Osteocyte (in vitro differentiated cells): ENCODE data around the gene CLEC2D. TPM values are rescaled to one million over a fixed set of nuclear protein-coding genes. Genes with fewer than 3 reads are reported as not detected.
"Not testable (repeated sequence)": the region's sequence is repeated elsewhere in the genome, so short reads cannot be mapped to it uniquely, and the experiment has no call there.

ENCODE experiments used
- DNase-seq: peaks from one replicate; pipeline ENCODE4 v3.0.0; 2021; ENCODE audit warnings: mixed read lengths; ENCODE audit not compliant: unreplicated experiment; ENCODE audit errors: extremely low spot score
- H3K27ac Mint-ChIP-seq: one replicate; pipeline ENCODE4 v1.8.0; 2021; ENCODE audit warnings: mild to moderate bottlenecking, mixed read lengths; ENCODE audit not compliant: unreplicated experiment
- H3K27me3 Mint-ChIP-seq: one replicate; pipeline ENCODE4 v1.8.0; 2021; ENCODE audit warnings: mixed read lengths; ENCODE audit not compliant: unreplicated experiment
- H3K36me3 Mint-ChIP-seq: one replicate; pipeline ENCODE4 v1.8.0; 2021; ENCODE audit warnings: mixed read lengths; ENCODE audit not compliant: unreplicated experiment
- H3K4me1 Mint-ChIP-seq: one replicate; pipeline ENCODE4 v1.8.0; 2021; ENCODE audit warnings: mixed read lengths; ENCODE audit not compliant: unreplicated experiment
- H3K4me3 Mint-ChIP-seq: one replicate; pipeline ENCODE4 v1.8.0; 2021; ENCODE audit warnings: mild to moderate bottlenecking, moderate library complexity, mixed read lengths; ENCODE audit not compliant: unreplicated experiment
- H3K9me3 Mint-ChIP-seq: one replicate; pipeline ENCODE4 v1.8.0; 2021; ENCODE audit warnings: mixed read lengths; ENCODE audit not compliant: unreplicated experiment
- CTCF ChIP-seq: fragments of 200-600 bp; sonication (generic); IDR thresholded peaks from 2 replicates; pipeline ENCODE4 v1.5.0; 2021; ENCODE audit warnings: antibody characterized with exemption, mild to moderate bottlenecking, moderate library complexity
- total RNA-seq: library from RNA; stranded (reverse); gene quantifications from 2 replicates; pipeline ENCODE4 v1.2.1, GENCODE V29; 2021

The CLEC2D gene
- total RNA-seq, 1 donor from 2014 or later, result 7.4 TPM

- H3K9me3 Mint-ChIP-seq, result no peaks in the 10 kb centered on the region
- DNase-seq, result no peak
- H3K36me3 Mint-ChIP-seq, result no peaks in the 10 kb centered on the region
- H3K4me3 Mint-ChIP-seq, result no peak overlapping the region
- no peaks in the 10 kb centered on the region for H3K4me1 Mint-ChIP-seq
- peaks cover 19% of the 10 kb centered on the region for H3K27me3 Mint-ChIP-seq
- no peak for TF ChIP-seq CTCF
- H3K27ac Mint-ChIP-seq, result no peak overlapping the region
These were observed 61.9 kb downstream of the CLEC2D start for GRCh38 chr12:9731393-9731792.

- Mint-ChIP-seq H3K4me3 (no peak overlapping the region), H3K36me3 (no peaks in the 10 kb centered on the region), H3K27me3 (peaks cover 19% of the 10 kb centered on the region), H3K4me1 (no peaks in the 10 kb centered on the region), H3K9me3 (no peaks in the 10 kb centered on the region), H3K27ac (no peak overlapping the region)
- no peak for TF ChIP-seq CTCF
- no peak for DNase-seq
These were observed 62.3 kb downstream of the CLEC2D start for GRCh38 chr12:9731797-9732196.

- no peaks in the 10 kb centered on the region for H3K36me3 Mint-ChIP-seq
- H3K27me3 Mint-ChIP-seq, result peaks cover 16% of the 10 kb centered on the region
- no peaks in the 10 kb centered on the region for H3K9me3 Mint-ChIP-seq
- H3K4me3 Mint-ChIP-seq, result no peak within 1 kb of the TSS
- H3K4me1 Mint-ChIP-seq, result no peaks in the 10 kb centered on the region
- H3K27ac Mint-ChIP-seq, result no peak within 1 kb of the TSS
- DNase-seq, result no peak
- TF ChIP-seq CTCF, result no peak
These were observed 63.5 kb downstream of the CLEC2D start, which contains the start of gene CLECL1 for GRCh38 chr12:9732921-9733461. TSS of gene CLECL1 (minus strand) at chr12:9733097.

DNA sequence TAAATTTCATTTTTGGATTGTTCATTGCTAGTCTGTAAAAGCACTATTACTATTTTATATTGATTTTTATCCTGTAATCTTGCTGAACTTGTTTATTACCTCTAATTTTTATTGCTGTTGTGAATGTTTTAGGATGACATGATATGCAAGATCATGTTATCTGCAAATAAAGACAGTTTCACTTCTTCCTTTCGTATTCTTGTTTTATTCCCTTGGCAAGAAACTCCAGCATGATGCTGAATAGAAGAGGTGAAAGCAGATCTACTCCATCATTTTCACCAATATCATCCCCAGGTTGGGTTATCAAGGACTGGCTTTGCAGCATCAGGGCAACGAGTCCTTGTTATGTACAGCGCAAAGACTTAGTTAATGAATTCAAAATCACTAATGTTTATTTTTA lies 66.1 kb downstream of the CLEC2D start:
- no peaks in the 10 kb centered on the region for H3K36me3 Mint-ChIP-seq
- H3K27me3 Mint-ChIP-seq, result peaks cover 18% of the 10 kb centered on the region
- TF ChIP-seq CTCF, result no peak
- no peak overlapping the region for H3K27ac Mint-ChIP-seq
- no peaks in the 10 kb centered on the region for H3K9me3 Mint-ChIP-seq
- H3K4me1 Mint-ChIP-seq, result no peaks in the 10 kb centered on the region
- DNase-seq, result no peak
- H3K4me3 Mint-ChIP-seq, result no peak overlapping the region

GRCh38 chr12:9736936-9737705 lies 67.6 kb downstream of the CLEC2D start:
- Mint-ChIP-seq H3K27ac (no peak overlapping the region), H3K4me1 (no peaks in the 10 kb centered on the region), H3K4me3 (no peak overlapping the region), H3K9me3 (no peaks in the 10 kb centered on the region), H3K27me3 (peaks cover 26% of the 10 kb centered on the region), H3K36me3 (no peaks in the 10 kb centered on the region)
- TF ChIP-seq CTCF, result no peak
- DNase-seq, result no peak

DNA sequence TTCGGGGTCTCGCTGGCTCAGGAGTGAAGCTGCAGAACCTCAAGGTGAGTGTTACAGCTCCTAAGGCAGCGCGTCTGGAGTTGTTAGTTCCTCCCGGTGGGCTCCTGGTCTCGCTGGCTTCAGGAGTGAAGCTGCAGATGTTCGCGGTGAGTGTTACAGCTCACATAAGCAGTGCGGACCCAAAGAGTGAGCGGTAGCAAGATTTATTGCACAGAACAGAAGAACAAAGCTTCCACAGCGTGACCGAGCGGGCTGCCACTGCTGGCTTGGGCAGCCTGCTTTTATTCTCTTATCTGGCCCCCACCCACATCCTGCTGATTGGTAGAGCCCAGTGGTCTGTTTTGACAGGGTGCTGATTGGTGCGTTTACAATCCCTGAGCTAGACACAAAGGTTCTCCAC lies 69.4 kb downstream of the CLEC2D start:
- not testable (repeated sequence) for H3K4me3 Mint-ChIP-seq, DNase-seq
- peaks cover 30% of the 10 kb centered on the region for H3K27me3 Mint-ChIP-seq

DNA sequence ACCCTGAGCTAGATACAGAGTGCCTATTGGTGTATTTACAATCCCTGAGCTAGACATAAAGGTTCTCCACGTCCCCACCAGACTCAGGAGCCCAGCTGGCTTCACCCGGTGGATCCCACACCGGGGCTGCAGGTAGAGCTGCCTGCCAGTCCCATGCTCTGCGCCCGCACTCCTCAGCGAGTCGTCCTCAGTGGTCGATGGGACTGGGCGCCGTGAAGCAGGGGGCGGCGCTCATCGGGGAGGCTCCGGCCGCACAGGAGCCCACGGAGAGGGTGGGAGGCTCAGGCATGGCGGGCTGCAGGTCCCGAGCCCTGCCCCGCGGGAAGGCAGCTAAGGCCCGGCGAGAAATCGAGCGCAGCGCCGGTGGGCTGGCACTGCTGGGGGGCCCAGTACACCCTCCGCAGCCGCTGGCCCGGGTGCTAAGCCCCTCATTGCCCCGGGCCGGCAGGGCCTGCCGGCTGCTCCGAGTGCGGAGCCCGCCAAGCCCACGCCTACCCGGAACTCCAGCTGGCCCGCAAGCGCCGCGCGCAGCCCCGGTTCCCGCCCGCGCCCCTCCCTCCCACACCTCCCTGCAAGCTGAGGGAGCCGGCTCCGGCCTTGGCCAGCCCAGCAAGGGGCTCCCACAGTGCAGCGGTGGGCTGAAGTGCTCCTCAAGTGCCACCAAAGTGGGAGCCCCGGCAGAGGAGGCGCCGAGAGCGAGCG lies 70.0 kb downstream of the CLEC2D start:
- peaks cover 34% of the 10 kb centered on the region for H3K27me3 Mint-ChIP-seq
- not testable (repeated sequence) for H3K4me3 Mint-ChIP-seq, H3K9me3 Mint-ChIP-seq, DNase-seq, H3K36me3 Mint-ChIP-seq, H3K27ac Mint-ChIP-seq, H3K4me1 Mint-ChIP-seq

More for the DNA sequence above, 69.4 kb downstream of the CLEC2D start:
- H3K27ac Mint-ChIP-seq, H3K9me3 Mint-ChIP-seq, H3K4me1 Mint-ChIP-seq, H3K36me3 Mint-ChIP-seq: not testable (repeated sequence)
